Measurements from ENCODE around the gene CNTN3.

The CNTN3 gene

DNA sequence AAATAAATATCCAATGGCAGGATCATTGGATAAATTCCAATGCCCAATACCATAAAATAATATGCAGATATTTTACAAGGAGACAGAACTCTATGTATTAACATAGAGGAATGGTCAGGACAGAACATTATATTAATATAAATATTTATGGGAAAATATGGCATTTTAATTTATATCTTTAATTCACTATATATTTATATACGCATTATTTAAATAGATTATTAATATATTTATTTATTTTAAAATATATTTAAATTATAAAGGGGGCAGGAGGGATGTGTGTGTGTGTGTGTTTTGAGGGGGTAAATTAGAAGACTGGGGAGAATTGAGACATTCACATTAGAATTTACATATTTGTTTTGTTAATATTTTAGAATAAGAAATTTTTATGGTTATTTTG lies 31.6 kb upstream of the CNTN3 start:
- TF ChIP-seq, protein P1, sequence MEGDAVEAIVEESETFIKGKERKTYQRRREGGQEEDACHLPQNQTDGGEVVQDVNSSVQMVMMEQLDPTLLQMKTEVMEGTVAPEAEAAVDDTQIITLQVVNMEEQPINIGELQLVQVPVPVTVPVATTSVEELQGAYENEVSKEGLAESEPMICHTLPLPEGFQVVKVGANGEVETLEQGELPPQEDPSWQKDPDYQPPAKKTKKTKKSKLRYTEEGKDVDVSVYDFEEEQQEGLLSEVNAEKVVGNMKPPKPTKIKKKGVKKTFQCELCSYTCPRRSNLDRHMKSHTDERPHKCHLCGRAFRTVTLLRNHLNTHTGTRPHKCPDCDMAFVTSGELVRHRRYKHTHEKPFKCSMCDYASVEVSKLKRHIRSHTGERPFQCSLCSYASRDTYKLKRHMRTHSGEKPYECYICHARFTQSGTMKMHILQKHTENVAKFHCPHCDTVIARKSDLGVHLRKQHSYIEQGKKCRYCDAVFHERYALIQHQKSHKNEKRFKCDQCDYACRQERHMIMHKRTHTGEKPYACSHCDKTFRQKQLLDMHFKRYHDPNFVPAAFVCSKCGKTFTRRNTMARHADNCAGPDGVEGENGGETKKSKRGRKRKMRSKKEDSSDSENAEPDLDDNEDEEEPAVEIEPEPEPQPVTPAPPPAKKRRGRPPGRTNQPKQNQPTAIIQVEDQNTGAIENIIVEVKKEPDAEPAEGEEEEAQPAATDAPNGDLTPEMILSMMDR (IDR thresholded peaks at IDR 0.05; ENCODE audit: control extremely low read depth, extremely low read depth, low read depth, missing control alignments) = no peak
- DNase-seq (ENCODE audit: extremely low spot score) = no peak
- CTCF ChIA-PET = no interaction called here
- POLR2A ChIA-PET = no interaction called here

DNA sequence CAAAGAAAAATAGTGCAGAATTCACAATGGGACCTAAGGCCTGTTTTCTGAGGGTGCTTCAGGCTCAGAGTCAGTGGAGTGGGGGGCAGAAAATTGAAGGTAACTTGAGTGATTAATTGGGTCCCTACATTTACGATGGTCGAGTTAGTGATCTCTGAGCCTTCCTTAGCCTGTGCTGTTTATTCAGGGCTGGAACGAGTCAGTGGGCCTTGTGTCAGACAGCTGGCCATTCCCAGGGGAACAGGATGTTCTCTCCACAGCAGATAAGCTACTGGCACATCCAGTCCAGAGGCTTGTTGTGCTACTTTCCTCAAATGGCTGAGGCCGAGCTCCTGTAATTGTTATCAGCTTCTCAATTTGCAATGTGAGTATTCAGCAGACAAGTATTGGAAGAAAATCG lies 29.2 kb upstream of the CNTN3 start:
- DNase-seq (ENCODE audit: extremely low spot score) = no peak
- POLR2A ChIA-PET = no interaction called here
- CTCF ChIA-PET = interaction anchor here (0.7 kb wide), 1 partner anchor 128 kb away, joined by 3 read pairs; no protein-coding TSS in a partner anchor
- TF ChIP-seq, protein P1 (IDR thresholded peaks at IDR 0.05; ENCODE audit: control extremely low read depth, extremely low read depth, low read depth, missing control alignments) = no peak

DNA sequence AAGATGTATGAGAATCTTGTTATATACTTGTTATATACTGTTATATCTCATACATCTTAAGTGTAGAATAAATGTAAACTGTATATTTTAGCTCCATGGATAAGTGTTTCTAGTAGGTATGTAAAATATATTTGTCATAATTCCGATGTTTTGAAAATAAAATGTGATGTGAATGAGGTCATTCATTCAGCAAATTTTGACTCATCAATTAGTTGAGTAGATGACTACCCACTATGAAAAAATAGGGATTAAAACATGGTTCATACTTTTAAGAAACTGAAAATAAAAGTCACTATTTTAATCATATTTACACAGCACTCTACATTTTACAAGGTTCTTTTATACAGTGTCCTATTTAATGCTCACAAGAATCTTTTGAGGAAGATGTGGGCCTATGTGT lies 28.4 kb upstream of the CNTN3 start:
- DNase-seq (ENCODE audit: extremely low spot score) = no peak
- TF ChIP-seq, protein P1 (IDR thresholded peaks at IDR 0.05; ENCODE audit: control extremely low read depth, extremely low read depth, low read depth, missing control alignments) = no peak
- POLR2A ChIA-PET = no interaction called here
- CTCF ChIA-PET = no interaction called here

DNA sequence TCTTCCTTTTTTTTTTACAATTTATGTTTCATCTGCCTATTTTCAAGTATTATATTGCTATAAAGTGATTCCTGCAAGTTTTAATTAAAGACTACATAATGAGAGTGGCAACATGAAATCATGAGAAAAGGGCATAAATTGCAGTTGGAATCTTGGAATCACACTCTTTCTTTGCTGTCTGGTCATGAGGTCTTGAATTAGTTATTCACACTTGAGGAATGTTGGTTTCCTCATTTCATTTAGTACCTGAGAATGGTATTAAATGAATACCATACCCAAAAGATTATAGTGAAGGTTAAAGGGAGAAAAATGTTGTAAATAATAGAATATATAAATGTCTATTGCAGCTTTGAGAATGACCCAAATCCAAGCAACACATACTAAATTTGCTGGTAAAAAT lies 25.8 kb upstream of the CNTN3 start:
- TF ChIP-seq, protein P1 (IDR thresholded peaks at IDR 0.05; ENCODE audit: control extremely low read depth, extremely low read depth, low read depth, missing control alignments) = no peak
- CTCF ChIA-PET = no interaction called here
- POLR2A ChIA-PET = no interaction called here
- DNase-seq (ENCODE audit: extremely low spot score) = no peak

DNA sequence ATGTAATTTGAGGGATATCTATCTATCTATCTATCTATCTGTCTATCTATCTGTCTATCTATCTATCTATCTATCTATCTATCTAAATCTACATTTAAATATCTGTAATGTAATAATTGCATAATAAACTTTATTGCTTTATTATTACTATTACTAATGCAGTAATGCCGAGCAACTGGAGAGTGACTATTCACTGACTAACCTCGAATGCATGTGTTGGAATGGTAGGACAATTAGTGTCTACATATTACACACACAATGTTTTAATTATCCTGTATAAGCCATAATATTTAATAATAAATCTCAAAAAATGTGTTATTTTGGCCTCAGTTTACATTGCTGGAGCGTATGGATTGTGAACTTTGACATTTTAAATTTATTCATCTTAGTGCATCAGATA lies 25.2 kb upstream of the CNTN3 start:
- CTCF ChIA-PET = no interaction called here
- POLR2A ChIA-PET = no interaction called here
- DNase-seq (ENCODE audit: extremely low spot score) = no peak
- TF ChIP-seq, protein P1 (IDR thresholded peaks at IDR 0.05; ENCODE audit: control extremely low read depth, extremely low read depth, low read depth, missing control alignments) = no peak

- ChIA-PET POLR2A (no interaction called here), CTCF (interaction anchor here (1.2 to 1.3 kb wide), 2 partner anchors 12 kb away, joined by 3 to 5 read pairs; no protein-coding TSS in a partner anchor)
- DNase-seq (ENCODE audit: extremely low spot score) = no peak
Measured at GRCh38 chr3:74636981-74637380, 22.5 kb upstream of the CNTN3 start.

More at GRCh38 chr3:74636981-74637380, 22.5 kb upstream of the CNTN3 start:
- TF ChIP-seq, protein P1 (IDR thresholded peaks at IDR 0.05; ENCODE audit: control extremely low read depth, extremely low read depth, low read depth, missing control alignments) = no peak
